Measurements from ENCODE around the gene PIGL. TPM values are rescaled to one million over a fixed set of nuclear protein-coding genes. Genes with fewer than 3 reads are reported as not detected.

Gene PIGL

GRCh38 chr17:16364625-16365024, 147.6 kb downstream of the PIGL start:
- H3K4me2 ChIP-seq (ENCODE audit: low read length), result no peak overlapping the region
- no peaks in the 10 kb centered on the region for H3K9me3 ChIP-seq (replicated peaks; ENCODE audit: low read length)
- H3K9ac ChIP-seq (ENCODE audit: low read depth, low read length), result no peak overlapping the region
- H3K4me1 ChIP-seq (ENCODE audit: control insufficient read depth, insufficient read depth, low read length), result no peaks in the 10 kb centered on the region
- no peaks in the 10 kb centered on the region for H3K27me3 ChIP-seq (ENCODE audit: control insufficient read depth, insufficient read depth, low read length)
- no peak overlapping the region for H3K4me3 ChIP-seq (ENCODE audit: low read length)
- no peaks in the 10 kb centered on the region for H3K36me3 ChIP-seq (ENCODE audit: insufficient read depth, low read length)

- Histone ChIP-seq H3K4me2 (ENCODE audit: low read length) (no peak overlapping the region), H3K36me3 (ENCODE audit: insufficient read depth, low read length) (no peaks in the 10 kb centered on the region), H3K4me1 (ENCODE audit: control insufficient read depth, insufficient read depth, low read length) (peaks cover 5% of the 10 kb centered on the region), H3K9me3 (replicated peaks; ENCODE audit: low read length) (no peaks in the 10 kb centered on the region), H3K9ac (ENCODE audit: low read depth, low read length) (no peak overlapping the region), H3K4me3 (ENCODE audit: low read length) (no peak overlapping the region), H3K27me3 (ENCODE audit: control insufficient read depth, insufficient read depth, low read length) (no peaks in the 10 kb centered on the region)
Measured at GRCh38 chr17:16371742-16372141, 154.7 kb downstream of the PIGL start.

- Histone ChIP-seq H3K36me3 (ENCODE audit: insufficient read depth, low read length) (no peaks in the 10 kb centered on the region), H3K4me3 (ENCODE audit: low read length) (no peak overlapping the region), H3K9ac (ENCODE audit: low read depth, low read length) (no peak overlapping the region), H3K4me1 (ENCODE audit: control insufficient read depth, insufficient read depth, low read length) (peaks cover 13% of the 10 kb centered on the region), H3K9me3 (replicated peaks; ENCODE audit: low read length) (no peaks in the 10 kb centered on the region), H3K27me3 (ENCODE audit: control insufficient read depth, insufficient read depth, low read length) (no peaks in the 10 kb centered on the region), H3K4me2 (ENCODE audit: low read length) (no peak overlapping the region)
Measured at GRCh38 chr17:16374146-16374938, 157.3 kb downstream of the PIGL start.

Small RNA genes within 50 kb of the gene (small RNA-seq; reads per million reads assigned to genes)
- gene MIR1288, result not detected
